ENCODE results near the gene WNT9B. TPM values are rescaled to one million over a fixed set of nuclear protein-coding genes. Genes with fewer than 3 reads are reported as not detected.

WNT9B gene
- total and polyA plus RNA-seq, 9 of the 15 experiments (the other 6 are each of a cell fraction or from before 2014, with no cell fraction given) = not detected

- Histone ChIP-seq H3K27ac (ENCODE audit: extremely low read depth, low read depth, low read length) (no peak overlapping the region), H3K36me3 (ENCODE audit: control insufficient read depth, insufficient read depth, low read length) (no peaks in the 10 kb centered on the region), H2AFZ (ENCODE audit: low read depth, low read length) (no peak overlapping the region), H3K4me1 (replicated peaks in 1 of 2; ENCODE audit: control insufficient read depth in 2 of 2, insufficient read depth in 2 of 2, low read length in 2 of 2) (peaks cover 28 to 59% of the 10 kb centered on the region in 2 experiments), H3K9ac (ENCODE audit: insufficient read depth in 1 of 2, low read depth in 2 of 2, low read length in 2 of 2) (0 out of 4 replicates have a peak overlapping the region, but pooled peaks of 1 of the 2 experiments have one; percentile 42), H3K79me2 (ENCODE audit: control insufficient read depth, insufficient read depth, low read length) (no peaks in the 10 kb centered on the region), H3K4me2 (ENCODE audit: insufficient read depth, low read length) (no peak overlapping the region), H4K20me1 (replicated peaks; ENCODE audit: control insufficient read depth, insufficient read depth, low read length) (no peaks in the 10 kb centered on the region), H3K9me3 (replicated peaks; ENCODE audit: control insufficient read depth, insufficient read depth, low read depth, low read length) (no peaks in the 10 kb centered on the region), H3K4me3 (no peak overlapping the region), H3K9me1 (ENCODE audit: control insufficient read depth, insufficient read depth, low read length) (no peaks in the 10 kb centered on the region), H3K27me3 (ENCODE audit: control insufficient read depth in 2 of 2, insufficient read depth in 2 of 2, low read length in 2 of 2) (no peaks in the 10 kb centered on the region)
- BruUV-seq (replicated peaks) = no TSS peak
- in situ Hi-C loops (cut with MboI) (loop anchor here (25.0 kb wide), 1 partner anchor 1228 kb away; no protein-coding TSS in a partner anchor), intact Hi-C loops (cut with micrococcal nuclease) (no loop called here)
- no peak for FAIRE-seq
- DNase-seq (ENCODE audit: extremely low read depth in 1 of 4, low spot score in 3 of 4) = no peak
- ATAC-seq = no peak
- ChIA-PET CTCF (ENCODE audit: low intra/inter-chr PET ratio) (no interaction called here), POLR2A (interaction anchor here (0.5 to 1.2 kb wide), 3 partner anchors 13 to 1654 kb away, joined by 3 to 4 read pairs (median 3); no protein-coding TSS in a partner anchor)
- WGBS (ENCODE audit: insufficient coverage, low coverage, missing lambda C conversion rate) = 74% methylated on average over 12 of the region's 12 CpGs
- TF ChIP-seq ZNF778 (CRISPR knock-in tag; IDR thresholded peaks at IDR 0.05) (no peak), ZNF561 (CRISPR knock-in tag; conservative IDR thresholded peaks at IDR 0.05) (no peak), U2AF1 (optimal IDR thresholded peaks at IDR 0.05; ENCODE audit: low read depth, low read length) (no peak), SMAD4 (CRISPR knock-in tag; conservative IDR thresholded peaks at IDR 0.05) (no peak), ZNF282 (CRISPR knock-in tag; IDR thresholded peaks at IDR 0.05) (no peak), MYNN (IDR thresholded peaks at IDR 0.05) (0 out of 2 replicates have a peak, but pooled peaks have one; percentile 26), MYNN (CRISPR knock-in tag; IDR thresholded peaks at IDR 0.05) (no peak), POLR3A (IDR thresholded peaks at IDR 0.05; ENCODE audit: borderline replicate concordance, extremely low read depth, insufficient read depth, insufficient read length) (no peak), POLR2G (IDR thresholded peaks at IDR 0.05; ENCODE audit: low read depth, low read length) (no peak), UBTF (IDR thresholded peaks at IDR 0.05; ENCODE audit: borderline replicate concordance in 1 of 2, low read depth in 2 of 2, low read length in 2 of 2) (no peak), SIN3B (IDR thresholded peaks at IDR 0.05; ENCODE audit: low read depth) (no peak), ZNF696 (CRISPR knock-in tag; conservative IDR thresholded peaks at IDR 0.05) (no peak), ZNF146 (CRISPR knock-in tag; IDR thresholded peaks at IDR 0.05; ENCODE audit: unreplicated experiment) (no peak), HDGF (IDR thresholded peaks at IDR 0.05) (no peak), ADNP (tag; IDR thresholded peaks at IDR 0.05) (no peak), JUND (IDR thresholded peaks at IDR 0.05; ENCODE audit: borderline replicate concordance, low read depth, low read length) (0 out of 2 replicates have a peak, but pooled peaks have one; percentile 37), JUND (tag; IDR thresholded peaks at IDR 0.05; ENCODE audit: borderline replicate concordance, low read depth, low read length) (no peak), EZH2 (IDR thresholded peaks at IDR 0.05; ENCODE audit: borderline replicate concordance, low read depth, low read length) (no peak)
- TF ChIP-seq, protein P1, sequence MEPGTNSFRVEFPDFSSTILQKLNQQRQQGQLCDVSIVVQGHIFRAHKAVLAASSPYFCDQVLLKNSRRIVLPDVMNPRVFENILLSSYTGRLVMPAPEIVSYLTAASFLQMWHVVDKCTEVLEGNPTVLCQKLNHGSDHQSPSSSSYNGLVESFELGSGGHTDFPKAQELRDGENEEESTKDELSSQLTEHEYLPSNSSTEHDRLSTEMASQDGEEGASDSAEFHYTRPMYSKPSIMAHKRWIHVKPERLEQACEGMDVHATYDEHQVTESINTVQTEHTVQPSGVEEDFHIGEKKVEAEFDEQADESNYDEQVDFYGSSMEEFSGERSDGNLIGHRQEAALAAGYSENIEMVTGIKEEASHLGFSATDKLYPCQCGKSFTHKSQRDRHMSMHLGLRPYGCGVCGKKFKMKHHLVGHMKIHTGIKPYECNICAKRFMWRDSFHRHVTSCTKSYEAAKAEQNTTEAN (CRISPR knock-in tag; IDR thresholded peaks at IDR 0.05) = no peak
Observed at GRCh38 chr17:46815474-46816353, 35.7 kb upstream of the WNT9B start.

Measured in K562 (cell line).